Stimulated activated CD8-positive, alpha-beta memory T cell treated with anti-CD3 and anti-CD28 coated beads, Interleukin-15, amount 100 ng/mL, for 24 hours (primary cell): ENCODE measurements around the gene PDGFA.

Source experiments
- DNase-seq: peaks from one replicate; pipeline ENCODE4 v3.0.0-alpha.2; 2020; ENCODE audit warnings: low read depth

PDGFA gene

DNA sequence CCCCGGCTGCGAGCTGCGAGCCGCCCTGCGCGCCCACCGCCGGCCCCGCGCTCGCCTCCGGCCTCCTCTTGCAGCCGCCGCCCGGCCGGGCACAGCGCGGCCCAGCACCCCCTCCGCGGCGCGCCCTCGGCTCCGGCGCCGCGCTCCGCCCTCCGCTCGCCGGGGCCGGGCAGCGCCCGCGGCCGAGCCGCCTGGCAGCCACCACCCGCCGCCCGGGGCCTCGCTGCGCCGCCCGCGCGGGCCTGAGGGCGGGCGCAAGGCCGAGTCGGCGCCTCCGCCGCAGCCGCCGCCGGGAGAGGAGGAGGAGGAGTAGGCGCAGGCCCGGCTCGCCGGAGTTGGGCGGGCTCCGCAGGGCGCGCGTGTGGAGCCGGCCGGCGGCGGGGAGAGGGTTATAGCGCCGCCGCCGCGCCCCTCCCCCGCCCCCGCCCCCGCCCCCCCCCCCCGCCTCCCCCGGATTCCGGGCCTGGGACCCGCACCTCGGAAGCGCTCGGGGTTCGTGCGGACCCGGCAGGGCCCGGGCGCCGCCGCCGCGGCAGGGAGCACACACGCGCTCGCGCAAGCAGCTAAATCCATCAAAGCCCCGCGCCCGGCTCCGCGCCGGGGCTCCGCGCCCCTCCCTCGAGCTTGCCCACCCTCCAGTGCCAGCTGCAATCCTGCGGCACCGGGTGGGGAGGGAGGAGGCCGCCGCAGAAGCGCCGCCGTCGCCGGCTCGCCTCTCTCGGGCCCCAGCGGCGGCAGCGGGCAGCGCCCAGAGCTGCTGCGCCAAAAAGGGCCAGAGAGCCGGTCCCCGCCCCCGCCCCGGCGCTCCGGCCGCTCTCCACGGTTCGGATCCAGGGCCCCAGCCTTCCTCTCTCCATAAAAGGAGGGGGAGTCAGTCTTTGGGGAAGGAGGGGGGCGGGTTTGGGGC lies at the start of gene PDGFA:
TSS of gene PDGFA (minus strand) at position 363 of the 907 bp plus-strand sequence. CDS start 845 bp downstream, outside the sequence.
- DNase-seq, result no peak

DNA sequence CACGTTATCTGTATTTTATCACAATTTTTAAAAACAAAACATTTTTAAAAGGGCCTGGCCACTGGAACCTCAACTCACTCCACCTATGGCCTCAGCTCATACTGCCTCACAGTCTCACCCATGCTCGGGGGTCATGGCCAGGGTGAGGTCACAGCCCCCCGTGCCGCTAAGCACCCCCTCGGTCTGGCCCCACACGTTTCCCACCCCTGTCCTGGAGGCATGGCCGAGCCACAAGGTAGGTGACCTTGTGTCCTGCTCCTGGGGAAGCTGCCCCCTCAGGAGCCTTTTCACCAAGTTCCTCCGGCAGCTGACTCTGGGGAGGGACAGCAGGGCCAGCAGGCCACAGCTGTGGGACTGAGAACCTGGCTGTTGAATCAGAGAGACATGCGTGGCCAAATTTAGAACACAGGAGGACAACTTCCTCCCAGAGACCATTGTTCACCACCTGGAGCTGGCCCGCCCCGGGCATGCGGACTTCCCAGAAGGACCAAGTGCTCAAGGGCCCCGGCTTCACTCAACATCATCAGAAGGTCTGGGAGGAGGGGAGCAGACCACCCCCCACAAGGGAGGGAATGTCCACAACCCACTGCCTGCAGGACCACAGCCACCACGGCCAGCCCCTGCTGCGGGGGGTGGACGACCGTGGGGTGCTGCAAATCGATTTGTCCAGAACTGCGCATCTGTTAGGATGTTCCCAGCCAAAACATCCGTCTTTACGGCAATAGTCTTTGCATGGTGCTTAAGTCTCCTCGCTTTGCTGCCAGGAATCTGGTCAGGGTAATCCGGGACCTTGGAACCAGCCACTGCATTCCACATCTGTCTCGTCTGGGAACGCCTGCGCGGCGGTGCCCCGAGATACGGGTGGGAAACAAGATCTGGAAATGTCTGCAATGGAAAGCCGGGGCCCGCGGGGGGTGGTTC lies 48.6 kb upstream of the PDGFA start:
- no peak for DNase-seq

DNA sequence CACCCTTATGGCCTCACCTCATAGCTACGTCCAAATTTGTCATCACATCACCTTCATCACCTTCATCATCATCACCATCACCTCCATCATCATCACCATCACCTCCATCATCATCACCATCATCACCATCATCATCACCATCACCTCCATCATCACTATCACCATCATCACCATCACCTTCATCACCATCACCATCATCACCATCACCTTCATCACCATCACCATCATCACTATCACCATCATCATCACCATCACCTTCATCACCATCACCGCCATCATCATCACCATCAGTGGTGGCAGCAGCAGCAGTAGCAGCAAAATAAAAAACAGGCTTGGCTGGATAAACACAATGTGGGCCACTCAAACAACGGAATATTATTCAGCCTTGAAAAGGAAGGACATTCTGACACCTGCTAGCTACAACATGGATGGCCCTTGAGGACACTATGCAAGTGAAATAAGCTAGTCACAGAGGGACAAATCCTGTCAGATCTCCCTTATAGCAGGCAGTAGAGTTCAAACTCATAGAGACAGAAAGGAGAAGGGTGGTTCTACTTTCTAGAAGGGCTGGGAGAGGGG lies 47.7 kb upstream of the PDGFA start:
- DNase-seq, result no peak

- no peak for DNase-seq
Observed at GRCh38 chr7:566100-566499, 46.5 kb upstream of the PDGFA start.

- DNase-seq, result no peak
Observed at GRCh38 chr7:564176-564865, 44.7 kb upstream of the PDGFA start.

DNA sequence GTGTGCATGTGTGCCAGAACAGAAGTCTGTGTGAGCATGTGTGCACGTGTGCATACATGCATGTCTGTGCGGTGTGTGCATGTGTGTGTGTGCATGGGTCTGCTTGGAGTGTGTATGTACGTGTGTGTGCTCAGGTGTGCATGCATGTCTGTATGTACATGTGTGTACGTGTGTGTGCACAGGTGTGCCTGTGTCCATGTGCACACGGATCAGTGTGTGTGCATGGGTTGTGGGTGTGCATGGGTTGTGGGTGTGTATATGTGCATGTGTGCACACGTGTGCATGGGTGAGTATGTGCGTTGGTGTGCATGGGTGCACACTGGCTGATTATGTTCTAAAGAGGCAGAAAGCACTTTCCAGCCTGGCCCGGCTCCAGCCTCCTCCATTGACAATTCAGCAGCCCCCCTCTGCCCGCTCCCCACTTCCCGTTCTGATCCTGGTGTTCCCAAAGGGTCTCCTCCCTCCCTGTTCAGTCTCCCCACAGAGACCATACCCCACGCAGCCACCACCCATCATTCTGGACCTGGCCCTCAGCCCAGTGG lies 44.1 kb upstream of the PDGFA start:
- DNase-seq, result no peak

GRCh38 chr7:562789-563628 lies 43.4 kb upstream of the PDGFA start:
- no peak for DNase-seq

- DNase-seq, result no peak
Observed at GRCh38 chr7:562374-562675, 42.7 kb upstream of the PDGFA start.

- no peak for DNase-seq
Observed at GRCh38 chr7:561631-562373, 42.2 kb upstream of the PDGFA start.

- no peak for DNase-seq
Observed at GRCh38 chr7:560966-561630, 41.5 kb upstream of the PDGFA start.

DNA sequence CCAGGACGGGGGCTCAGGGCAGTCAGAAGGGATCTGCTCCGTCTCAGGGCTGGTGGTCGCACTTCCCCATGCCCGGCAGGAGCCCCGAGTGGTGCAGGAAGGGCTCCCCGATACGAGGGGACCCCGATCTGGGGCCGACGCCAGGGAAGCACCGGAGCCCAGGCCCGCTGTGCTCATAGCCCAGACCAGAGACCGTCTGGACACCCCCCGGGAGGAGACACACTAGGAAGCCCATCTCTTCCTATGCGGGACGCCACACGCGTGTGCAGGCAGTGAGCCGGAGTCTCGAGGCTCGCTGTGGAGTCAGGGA lies 39.7 kb upstream of the PDGFA start:
- DNase-seq, result no peak

- no peak for DNase-seq
Observed at GRCh38 chr7:557558-557881, 37.9 kb upstream of the PDGFA start.

GRCh38 chr7:556837-557557 lies 37.4 kb upstream of the PDGFA start:
- DNase-seq, result no peak

DNA sequence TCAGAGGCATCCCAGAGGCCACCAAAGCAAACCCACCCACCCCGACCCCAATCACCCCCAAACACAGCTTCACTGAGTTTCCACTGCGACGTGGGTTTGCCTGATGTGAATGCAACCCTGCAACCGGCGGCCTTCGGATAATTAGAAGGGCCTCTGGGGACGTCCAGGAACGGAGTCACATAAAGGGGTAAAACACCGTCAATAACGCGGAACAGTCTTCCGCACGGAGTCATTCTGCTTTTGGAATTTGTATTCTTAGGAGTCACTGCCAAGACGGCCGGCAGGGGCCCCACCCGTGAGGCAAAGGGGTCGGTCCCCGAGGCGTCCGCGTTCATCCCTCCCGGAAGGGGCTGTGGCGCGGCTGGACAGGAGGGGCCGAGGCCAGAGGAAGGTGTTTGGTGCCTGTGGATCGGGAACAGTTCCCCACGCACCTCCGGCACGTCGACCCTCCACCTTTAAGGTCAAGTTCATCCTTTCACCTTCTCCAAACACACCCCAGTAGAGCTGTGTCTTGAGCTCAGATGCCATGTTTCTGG lies 36.7 kb upstream of the PDGFA start:
- no peak for DNase-seq

GRCh38 chr7:555551-556160 lies 36.0 kb upstream of the PDGFA start:
- no peak for DNase-seq

DNA sequence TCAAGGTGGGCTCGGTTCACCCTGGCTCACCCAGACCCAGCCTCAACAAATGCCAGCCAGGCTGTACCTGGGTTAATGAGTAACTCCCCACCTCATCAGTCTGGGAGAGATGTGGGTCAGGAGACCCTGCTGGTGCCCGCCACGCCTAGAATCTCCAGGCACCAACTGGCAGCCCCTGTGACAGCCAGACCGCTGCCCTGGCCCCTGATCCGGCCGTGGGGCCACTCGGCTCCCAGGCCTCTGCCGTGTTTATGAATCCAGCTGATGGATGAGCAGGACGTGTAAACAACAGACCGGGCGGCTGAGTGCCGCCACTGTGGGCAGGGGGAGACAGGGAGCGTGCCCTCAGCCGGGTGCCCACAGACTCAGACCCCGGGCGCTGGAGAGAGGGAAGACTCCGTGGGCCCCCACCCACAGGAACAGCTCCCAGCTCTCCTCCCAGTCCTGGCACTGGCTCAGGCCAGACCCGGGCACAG lies 34.0 kb upstream of the PDGFA start:
- DNase-seq, result no peak

DNA sequence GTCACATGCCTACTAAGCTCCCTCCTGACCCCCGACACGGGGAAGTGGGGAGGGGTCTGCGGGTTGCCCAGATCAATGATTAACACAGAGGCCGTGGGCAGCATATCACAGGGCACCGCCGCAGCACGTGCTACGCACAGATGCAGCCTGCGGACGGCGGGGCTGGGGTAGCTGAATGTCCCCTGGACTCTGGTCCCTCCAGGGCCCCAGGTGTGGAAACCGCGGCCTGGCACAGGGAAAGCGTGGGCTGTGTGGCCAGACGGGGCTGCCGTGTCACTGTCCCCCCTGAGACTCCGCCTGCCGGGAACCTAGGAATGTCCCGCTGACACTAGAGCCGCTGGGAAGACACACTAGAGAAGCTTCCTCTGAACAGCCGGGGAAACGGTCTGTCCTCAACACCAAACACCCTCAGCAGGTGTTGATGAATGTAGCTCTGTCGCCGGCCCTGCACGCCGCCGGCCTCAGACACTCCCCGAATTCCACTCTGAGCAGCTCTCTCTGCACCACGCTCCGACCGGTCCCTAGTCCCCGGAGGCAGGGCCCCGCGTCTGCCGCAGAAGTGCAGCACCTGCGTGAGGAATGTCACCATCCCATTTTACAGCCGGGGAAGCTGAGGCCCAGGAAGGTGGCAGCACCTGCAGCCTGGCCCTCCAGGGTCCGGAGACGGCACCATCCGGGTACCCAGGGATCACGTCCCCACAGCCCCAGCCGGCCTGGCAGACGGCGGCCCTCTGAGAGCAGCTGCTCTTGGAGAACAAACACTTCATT lies 33.4 kb upstream of the PDGFA start:
- DNase-seq, result no peak
